Dendritic cell treated with granulocyte-macrophage colony-stimulating factor and Interleukin-4, amounts not matched to agents 40 ng/mL and 50 ng/mL, for 4 days (primary cell): Measurements from ENCODE around the gene CMPK2.

Experiments used
- H3K27ac Mint-ChIP-seq: one replicate; pipeline ENCODE4 v1.8.0; 2022; ENCODE audit warnings: mild to moderate bottlenecking, mixed read lengths
- H3K27me3 Mint-ChIP-seq: one replicate; pipeline ENCODE4 v1.8.0; 2022; ENCODE audit warnings: mild to moderate bottlenecking, mixed read lengths
- H3K36me3 Mint-ChIP-seq: one replicate; pipeline ENCODE4 v1.8.0; 2022; ENCODE audit warnings: low read depth, mixed read lengths
- H3K4me1 Mint-ChIP-seq: one replicate; pipeline ENCODE4 v1.8.0; 2022; ENCODE audit warnings: low read depth, mixed read lengths
- H3K4me3 Mint-ChIP-seq: one replicate; pipeline ENCODE4 v1.8.0; 2022; ENCODE audit warnings: mild to moderate bottlenecking, moderate library complexity, mixed read lengths
- H3K9me3 Mint-ChIP-seq: one replicate; pipeline ENCODE4 v1.8.0; 2022; ENCODE audit warnings: mixed read lengths
- intact Hi-C: fragments of 100-400 bp; cut with micrococcal nuclease; formaldehyde crosslinking; loops from one replicate; pipeline ENCODE4 v1.15.0; 2022

The CMPK2 gene

DNA sequence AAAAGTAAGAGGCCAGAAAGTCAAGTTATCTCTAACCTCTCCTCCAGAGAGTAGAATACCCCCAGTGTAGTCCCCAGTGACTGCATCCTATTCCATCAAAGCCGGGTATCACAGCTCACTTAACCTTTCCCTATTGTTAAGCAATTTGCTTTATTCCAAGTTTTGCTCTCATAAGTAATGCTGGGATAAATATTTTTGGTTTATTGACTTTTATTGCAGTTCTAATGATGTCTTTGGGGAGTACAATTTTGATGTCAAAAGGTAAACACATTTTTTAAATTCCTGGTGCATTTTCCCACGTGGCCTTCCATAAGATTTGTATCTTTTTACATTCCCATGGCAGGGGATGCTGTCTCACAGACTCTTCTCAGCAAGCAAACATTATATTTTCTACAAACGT is 43.3 kb downstream of the CMPK2 start:
- no peak overlapping the region for H3K4me3 Mint-ChIP-seq
- no peak overlapping the region for H3K27ac Mint-ChIP-seq
- intact Hi-C loops, result no loop called here
- H3K36me3 Mint-ChIP-seq, result no peaks in the 10 kb centered on the region
- H3K4me1 Mint-ChIP-seq, result peaks cover 5% of the 10 kb centered on the region
- no peaks in the 10 kb centered on the region for H3K9me3 Mint-ChIP-seq
- peaks cover 5% of the 10 kb centered on the region for H3K27me3 Mint-ChIP-seq

DNA sequence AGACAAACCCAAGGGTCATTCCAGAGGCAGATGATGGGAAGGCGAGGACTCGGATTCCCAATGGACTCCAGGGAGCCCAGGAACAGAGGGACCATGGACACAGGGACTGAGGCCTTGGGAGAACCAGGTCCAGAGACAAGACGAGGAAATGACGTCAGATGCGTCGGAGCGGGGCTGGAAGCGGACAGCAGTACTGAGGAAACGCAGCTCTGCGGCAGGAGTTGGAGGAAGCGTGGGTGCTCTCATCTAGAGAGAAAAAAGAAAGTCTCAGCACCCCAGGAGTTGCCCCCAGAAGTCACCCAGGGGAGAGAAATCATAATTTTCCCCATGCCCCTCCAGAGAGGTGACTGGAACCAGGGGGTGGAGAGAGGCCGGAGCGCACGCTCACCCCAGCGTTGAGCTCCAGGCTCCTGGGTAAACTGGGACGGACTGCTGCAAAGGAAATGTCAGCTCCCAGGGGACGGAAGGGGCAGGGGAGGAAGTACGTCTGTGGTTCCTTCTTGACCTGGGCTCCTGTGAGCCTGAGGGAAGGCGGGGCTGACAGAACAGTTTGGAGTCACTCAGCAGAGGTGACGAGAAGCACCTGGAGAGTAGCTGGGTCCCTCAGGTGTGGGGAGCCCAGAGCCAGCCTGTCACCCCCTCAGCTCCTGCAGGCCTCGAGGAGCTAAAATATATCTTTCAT is 44.7 kb downstream of the CMPK2 start:
- peaks cover 10% of the 10 kb centered on the region for H3K27me3 Mint-ChIP-seq

DNA sequence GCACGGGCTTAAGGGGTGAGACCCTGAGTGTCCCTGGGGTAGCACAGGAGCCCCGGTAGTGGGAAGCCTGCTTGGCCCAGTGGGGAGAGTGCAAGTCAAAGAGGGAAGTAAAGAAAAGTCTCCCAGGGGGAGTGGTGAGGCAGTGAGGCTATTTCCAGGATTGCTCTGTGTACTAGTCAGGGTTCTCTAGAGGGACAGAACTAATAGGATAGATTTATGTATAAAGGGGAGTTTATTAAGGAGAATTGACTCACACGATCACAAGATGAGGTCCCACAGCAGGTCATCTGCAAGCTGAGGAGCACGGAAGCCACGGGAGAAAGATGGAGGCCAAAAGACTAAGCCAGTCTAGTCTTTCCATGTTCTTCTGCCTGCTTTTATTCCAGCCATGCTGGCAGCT is 45.5 kb downstream of the CMPK2 start:
- no peak overlapping the region for H3K27ac Mint-ChIP-seq
- intact Hi-C loops, result no loop called here
- peaks cover 10% of the 10 kb centered on the region for H3K27me3 Mint-ChIP-seq
- H3K4me1 Mint-ChIP-seq, result peaks cover 5% of the 10 kb centered on the region
- no peak overlapping the region for H3K4me3 Mint-ChIP-seq
- H3K36me3 Mint-ChIP-seq, result no peaks in the 10 kb centered on the region
- H3K9me3 Mint-ChIP-seq, result no peaks in the 10 kb centered on the region

More for the DNA sequence above, 44.7 kb downstream of the CMPK2 start:
- intact Hi-C loops, result no loop called here
- Mint-ChIP-seq H3K9me3 (no peaks in the 10 kb centered on the region), H3K4me1 (peaks cover 5% of the 10 kb centered on the region), H3K36me3 (no peaks in the 10 kb centered on the region), H3K27ac (no peak overlapping the region), H3K4me3 (no peak overlapping the region)

DNA sequence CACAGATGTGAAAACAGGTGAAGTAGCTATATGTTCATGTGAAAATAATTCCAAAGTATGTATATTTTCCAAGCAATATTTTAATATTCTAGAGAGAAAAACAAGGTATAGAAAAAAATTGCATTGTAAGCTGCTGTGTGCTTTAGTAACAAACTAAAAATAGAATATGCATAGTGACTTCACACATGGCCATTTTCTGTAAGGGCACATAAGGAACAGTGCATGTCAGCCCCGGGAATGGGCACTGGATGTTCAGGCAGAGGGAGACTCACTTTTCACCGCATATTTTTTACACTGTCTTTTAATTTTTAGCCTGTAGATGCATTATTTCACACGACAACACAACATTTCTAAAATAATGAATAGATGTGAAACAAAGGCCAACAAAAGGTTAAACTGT is 46.0 kb downstream of the CMPK2 start:
- Mint-ChIP-seq H3K4me1 (peaks cover 5% of the 10 kb centered on the region), H3K4me3 (no peak overlapping the region), H3K36me3 (no peaks in the 10 kb centered on the region), H3K9me3 (no peaks in the 10 kb centered on the region), H3K27me3 (peaks cover 10% of the 10 kb centered on the region), H3K27ac (no peak overlapping the region)
- intact Hi-C loops, result no loop called here

DNA sequence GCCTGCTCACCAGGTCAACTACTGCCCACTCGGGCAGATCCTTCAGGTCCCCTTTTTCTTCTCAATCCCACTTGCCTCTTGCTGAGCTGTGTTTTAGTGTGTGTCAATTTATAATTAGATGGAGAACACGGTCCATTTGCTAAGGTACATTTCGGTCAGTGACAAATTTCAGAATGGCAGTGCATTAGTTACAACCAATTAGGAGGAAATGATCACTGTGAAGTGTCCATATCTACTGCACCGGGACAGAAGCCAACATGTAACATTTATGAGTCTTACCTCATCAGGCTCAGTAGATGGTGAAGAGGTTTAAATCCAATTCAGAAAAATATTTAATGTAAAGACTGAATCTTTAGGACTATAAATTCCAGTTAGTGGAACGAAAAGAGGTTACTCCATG is 47.7 kb downstream of the CMPK2 start:
- Mint-ChIP-seq H3K4me1 (peaks cover 5% of the 10 kb centered on the region), H3K27ac (no peak overlapping the region), H3K9me3 (no peaks in the 10 kb centered on the region), H3K27me3 (peaks cover 14% of the 10 kb centered on the region), H3K36me3 (no peaks in the 10 kb centered on the region), H3K4me3 (no peak overlapping the region)
- intact Hi-C loops, result no loop called here

DNA sequence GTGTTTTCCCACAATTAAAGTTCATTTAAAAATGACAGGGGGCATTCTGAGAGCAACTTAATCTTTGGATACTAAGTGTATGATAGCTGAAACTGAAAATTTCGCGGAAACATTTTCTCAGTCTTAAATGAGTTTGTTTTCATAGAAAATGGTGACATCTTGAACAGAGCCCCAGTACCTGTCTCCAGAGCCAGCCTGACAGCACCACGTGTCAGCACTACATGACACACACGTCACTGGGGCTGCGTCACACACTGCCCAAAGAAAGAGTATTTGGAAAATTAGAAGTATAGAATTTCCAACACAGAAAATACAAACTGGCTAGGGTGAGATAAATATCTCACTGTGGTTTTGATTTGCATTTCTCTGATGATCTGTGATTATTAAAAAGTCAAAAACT is 50.8 kb downstream of the CMPK2 start:
- H3K36me3 Mint-ChIP-seq, result no peaks in the 10 kb centered on the region
- H3K27me3 Mint-ChIP-seq, result peaks cover 16% of the 10 kb centered on the region
- intact Hi-C loops, result no loop called here
- no peak overlapping the region for H3K27ac Mint-ChIP-seq
- no peaks in the 10 kb centered on the region for H3K9me3 Mint-ChIP-seq
- H3K4me3 Mint-ChIP-seq, result no peak overlapping the region
- H3K4me1 Mint-ChIP-seq, result no peaks in the 10 kb centered on the region

DNA sequence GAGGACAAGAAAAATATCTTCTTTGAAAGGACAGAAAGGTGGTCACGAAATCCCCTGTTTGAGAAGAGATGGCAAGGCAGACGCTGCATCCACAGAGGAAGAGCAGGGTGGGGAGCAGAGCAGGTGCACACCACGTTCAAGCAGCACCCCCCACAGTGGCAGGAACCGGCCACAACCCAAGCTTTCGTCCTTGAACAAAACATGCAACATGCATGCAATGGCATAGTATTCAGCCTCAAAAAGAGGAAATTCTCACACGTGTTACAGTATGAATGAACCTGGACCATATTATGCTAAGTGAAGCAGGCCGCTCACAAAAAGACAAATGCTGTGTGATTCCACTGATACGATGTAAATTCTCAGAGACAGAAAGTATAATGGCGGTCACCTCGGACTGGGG is 51.4 kb downstream of the CMPK2 start:
- no peaks in the 10 kb centered on the region for H3K4me1 Mint-ChIP-seq
- no peak overlapping the region for H3K4me3 Mint-ChIP-seq
- H3K36me3 Mint-ChIP-seq, result no peaks in the 10 kb centered on the region
- peaks cover 18% of the 10 kb centered on the region for H3K27me3 Mint-ChIP-seq
- H3K27ac Mint-ChIP-seq, result no peak overlapping the region
- no peaks in the 10 kb centered on the region for H3K9me3 Mint-ChIP-seq
- intact Hi-C loops, result no loop called here

DNA sequence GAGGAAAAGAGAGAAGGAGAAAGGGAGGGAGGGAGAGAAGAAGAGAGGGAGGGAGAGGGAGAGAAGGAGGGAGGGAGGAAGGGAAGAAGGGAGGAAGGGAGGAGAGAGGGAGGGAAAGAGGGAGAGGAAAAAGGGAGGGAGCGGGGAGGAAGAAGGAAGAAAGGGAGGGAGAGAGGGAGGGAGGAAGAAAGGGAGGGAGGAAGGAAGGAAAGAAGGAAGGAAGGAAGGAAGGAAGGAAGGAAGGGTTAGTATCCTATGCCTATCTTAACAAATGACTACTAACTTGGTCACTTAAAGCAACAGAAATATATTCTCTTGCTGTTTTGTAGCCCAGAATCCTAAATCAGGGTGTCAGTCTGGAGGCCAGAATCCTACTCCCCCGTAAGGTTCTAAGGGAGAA is 52.1 kb downstream of the CMPK2 start:
- H3K9me3 Mint-ChIP-seq, result no peaks in the 10 kb centered on the region
- peaks cover 21% of the 10 kb centered on the region for H3K27me3 Mint-ChIP-seq
- no peaks in the 10 kb centered on the region for H3K36me3 Mint-ChIP-seq
- intact Hi-C loops, result no loop called here
- H3K4me3 Mint-ChIP-seq, result no peak overlapping the region
- no peak overlapping the region for H3K27ac Mint-ChIP-seq
- no peaks in the 10 kb centered on the region for H3K4me1 Mint-ChIP-seq

DNA sequence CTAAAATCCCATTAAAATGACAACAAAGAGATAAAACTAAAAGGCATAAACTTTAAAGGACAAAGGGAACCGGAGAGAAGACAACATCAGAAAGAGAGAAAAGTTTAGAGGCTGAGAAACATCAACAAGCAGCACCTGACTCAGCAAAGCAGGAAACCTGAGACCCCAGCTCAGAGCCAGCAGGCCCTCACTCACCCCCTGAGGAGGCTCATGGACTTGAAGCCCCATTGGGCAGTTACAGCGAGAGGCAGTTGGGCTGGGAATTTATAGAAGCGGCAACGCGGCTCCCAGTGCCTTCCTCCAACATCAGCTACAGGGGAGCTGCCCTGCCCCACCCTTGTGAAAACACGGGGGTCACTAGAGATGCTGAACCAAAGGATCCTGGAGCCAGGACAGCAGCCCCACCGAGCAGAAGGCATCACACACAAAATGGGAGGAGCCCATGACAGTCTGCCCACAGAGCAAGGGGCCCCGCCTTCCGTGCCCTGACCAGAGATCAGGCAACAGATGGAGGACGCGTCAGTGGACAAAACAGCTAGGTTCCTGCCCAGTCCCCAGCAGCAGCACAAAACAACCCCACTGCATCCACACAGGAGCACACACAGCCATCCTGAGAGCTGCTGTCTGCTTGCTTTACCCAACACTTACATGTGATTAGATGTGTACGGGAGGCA is 52.7 kb downstream of the CMPK2 start:
- H3K9me3 Mint-ChIP-seq, result no peaks in the 10 kb centered on the region

DNA sequence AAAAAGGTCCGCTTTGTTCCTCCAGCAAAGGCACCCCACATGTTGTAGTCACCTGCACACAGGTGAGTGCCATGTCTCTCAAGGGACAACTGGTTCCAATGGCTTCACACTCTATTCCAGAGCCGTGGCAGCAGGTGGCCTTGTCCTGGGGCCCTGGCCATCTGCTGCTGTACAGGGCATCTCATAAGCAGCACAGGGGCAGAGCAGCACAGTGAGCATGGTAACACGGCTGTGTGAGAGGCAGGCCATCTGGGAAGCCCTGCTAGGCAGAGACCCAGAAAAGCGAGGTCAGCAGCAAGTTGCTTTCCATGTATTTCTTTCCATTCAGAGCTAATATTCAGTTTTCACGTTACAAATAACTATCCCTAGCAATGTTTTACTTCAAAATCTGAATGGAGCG is 54.7 kb downstream of the CMPK2 start:
- no peak overlapping the region for H3K27ac Mint-ChIP-seq
- no peaks in the 10 kb centered on the region for H3K9me3 Mint-ChIP-seq
- H3K36me3 Mint-ChIP-seq, result no peaks in the 10 kb centered on the region
- H3K27me3 Mint-ChIP-seq, result peaks cover 18% of the 10 kb centered on the region
- intact Hi-C loops, result no loop called here
- no peaks in the 10 kb centered on the region for H3K4me1 Mint-ChIP-seq
- no peak overlapping the region for H3K4me3 Mint-ChIP-seq

More for the DNA sequence above, 52.7 kb downstream of the CMPK2 start:
- Mint-ChIP-seq H3K27me3 (peaks cover 21% of the 10 kb centered on the region), H3K36me3 (no peaks in the 10 kb centered on the region), H3K4me1 (no peaks in the 10 kb centered on the region), H3K4me3 (no peak overlapping the region), H3K27ac (no peak overlapping the region)
- intact Hi-C loops, result no loop called here

DNA sequence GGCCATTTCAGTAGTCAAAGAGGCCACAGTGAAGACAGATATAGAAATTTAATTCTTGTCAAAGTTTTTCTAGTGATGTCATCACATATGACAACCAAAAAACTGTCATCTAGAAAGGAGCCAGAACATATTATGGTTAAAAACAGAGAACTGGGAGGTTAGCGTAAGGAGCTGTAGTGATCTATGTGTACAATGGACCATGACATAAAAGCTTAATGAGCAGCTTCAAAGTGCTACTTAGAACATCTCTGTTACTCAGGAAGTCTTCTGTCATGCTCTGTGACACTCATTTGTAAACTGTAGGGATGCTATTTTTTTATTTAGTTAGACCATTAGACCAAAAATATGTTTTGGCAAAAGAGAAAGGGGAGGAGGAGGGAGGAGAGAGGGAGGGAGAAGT is 57.3 kb downstream of the CMPK2 start:
- Mint-ChIP-seq H3K4me3 (no peak overlapping the region), H3K4me1 (no peaks in the 10 kb centered on the region), H3K36me3 (no peaks in the 10 kb centered on the region), H3K27me3 (peaks cover 27% of the 10 kb centered on the region), H3K9me3 (no peaks in the 10 kb centered on the region), H3K27ac (no peak overlapping the region)
- intact Hi-C loops, result no loop called here

DNA sequence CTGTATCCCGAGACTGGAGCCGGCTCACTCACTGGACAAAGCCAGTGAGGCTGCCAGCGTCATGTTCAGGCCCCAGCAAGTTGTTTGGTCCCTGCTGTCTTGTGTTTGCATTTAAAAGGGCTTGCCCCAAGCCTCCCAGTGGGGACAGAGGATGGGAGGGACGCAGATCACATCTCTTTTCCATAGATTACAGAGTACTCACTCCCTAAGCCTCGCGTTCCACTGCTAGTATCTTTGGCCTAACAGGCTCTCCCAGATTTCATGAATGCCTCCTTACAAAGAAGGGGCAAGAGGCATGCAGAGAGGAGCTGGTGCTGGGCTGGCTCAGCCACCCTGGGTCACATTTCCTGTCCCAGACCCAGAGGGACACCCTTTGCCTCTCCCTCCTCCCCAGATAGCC is 59.1 kb downstream of the CMPK2 start:
- Mint-ChIP-seq H3K27me3 (peaks cover 22% of the 10 kb centered on the region), H3K9me3 (no peaks in the 10 kb centered on the region)
- intact Hi-C loops, result no loop called here

DNA sequence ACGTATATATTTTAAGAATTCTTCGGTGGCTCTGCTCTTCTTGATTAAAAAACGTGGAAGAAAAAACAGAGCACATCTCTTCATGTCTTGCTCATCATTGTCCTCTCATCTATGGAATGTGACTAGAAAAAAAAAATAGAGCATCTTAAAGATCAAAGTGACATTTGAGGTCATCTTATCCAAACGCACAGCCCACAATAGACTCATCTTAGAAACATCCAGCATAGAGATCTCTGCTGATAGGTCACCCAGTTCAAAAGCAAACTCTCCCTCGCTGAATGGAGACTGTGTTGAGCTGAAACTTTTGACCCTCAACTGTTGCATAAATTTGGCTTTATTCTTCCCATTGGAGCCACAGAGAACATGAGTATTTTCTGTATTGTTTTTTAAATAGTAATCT is 65.2 kb downstream of the CMPK2 start:
- Mint-ChIP-seq H3K9me3 (no peaks in the 10 kb centered on the region), H3K4me1 (no peaks in the 10 kb centered on the region), H3K4me3 (no peak overlapping the region), H3K36me3 (no peaks in the 10 kb centered on the region), H3K27me3 (peaks cover 19% of the 10 kb centered on the region), H3K27ac (no peak overlapping the region)
- intact Hi-C loops, result no loop called here

More for the DNA sequence above, 59.1 kb downstream of the CMPK2 start:
- H3K36me3 Mint-ChIP-seq, result no peaks in the 10 kb centered on the region
- no peak overlapping the region for H3K4me3 Mint-ChIP-seq
- no peak overlapping the region for H3K27ac Mint-ChIP-seq
- H3K4me1 Mint-ChIP-seq, result no peaks in the 10 kb centered on the region
